NCI-H187 (cell line): ENCODE data around the gene MXRA8.
"Not testable (repeated sequence)": the region's sequence is repeated elsewhere in the genome, so short reads cannot be mapped to it uniquely, and the experiment has no call there.

Experiments
- DNase-seq, 2 experiments: peaks; one replicate each; lab custom pipeline; 2025; lab: John Stamatoyannopoulos, UW

MXRA8 gene, protein sequence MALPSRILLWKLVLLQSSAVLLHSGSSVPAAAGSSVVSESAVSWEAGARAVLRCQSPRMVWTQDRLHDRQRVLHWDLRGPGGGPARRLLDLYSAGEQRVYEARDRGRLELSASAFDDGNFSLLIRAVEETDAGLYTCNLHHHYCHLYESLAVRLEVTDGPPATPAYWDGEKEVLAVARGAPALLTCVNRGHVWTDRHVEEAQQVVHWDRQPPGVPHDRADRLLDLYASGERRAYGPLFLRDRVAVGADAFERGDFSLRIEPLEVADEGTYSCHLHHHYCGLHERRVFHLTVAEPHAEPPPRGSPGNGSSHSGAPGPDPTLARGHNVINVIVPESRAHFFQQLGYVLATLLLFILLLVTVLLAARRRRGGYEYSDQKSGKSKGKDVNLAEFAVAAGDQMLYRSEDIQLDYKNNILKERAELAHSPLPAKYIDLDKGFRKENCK

DNA sequence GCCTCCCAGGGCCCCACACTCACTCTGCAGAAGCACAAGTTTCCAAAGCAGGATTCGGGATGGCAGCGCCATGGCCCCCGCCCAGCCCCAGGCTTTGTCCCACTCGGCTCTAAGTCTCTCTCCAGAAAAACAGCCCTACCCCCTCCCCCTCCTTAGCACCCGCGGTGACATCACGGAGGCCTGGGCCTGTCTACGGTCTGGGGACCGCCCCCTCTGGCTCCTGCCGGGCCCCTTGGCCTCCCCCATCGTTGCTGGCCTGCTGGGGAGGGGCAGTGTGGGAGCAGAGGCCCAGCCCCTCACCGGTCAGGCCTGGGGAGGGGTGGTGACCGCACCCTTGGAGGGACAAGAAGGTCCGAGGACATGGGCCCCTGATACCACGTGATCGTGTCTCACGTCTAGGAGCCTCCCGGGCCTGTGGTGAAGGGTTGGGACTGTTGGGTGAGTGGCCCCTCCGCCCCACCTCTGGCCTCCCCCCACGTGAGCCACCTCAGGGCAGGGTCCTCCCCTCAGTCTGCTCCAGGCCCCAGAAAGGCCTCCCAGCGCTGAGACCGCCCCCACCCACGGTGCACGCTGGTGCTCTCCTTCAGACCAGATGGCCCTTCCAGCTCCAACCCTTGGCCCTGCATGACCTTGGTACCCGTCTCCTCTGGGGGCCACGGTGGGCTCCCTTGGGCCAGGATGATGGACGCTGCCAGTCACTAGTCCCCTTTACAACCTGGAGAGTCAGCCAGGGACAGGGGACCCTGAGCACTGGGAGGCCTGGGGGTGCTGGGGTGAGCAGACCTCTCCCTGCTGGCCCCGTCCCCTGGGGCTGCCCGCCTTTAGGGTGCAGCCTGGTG lies at the start of gene MXRA8:
TSS of gene MXRA8 (minus strand) at position 123 of the 839 bp plus-strand sequence. CDS start at position 72, 51 bp downstream.
- no peak for DNase-seq

DNA sequence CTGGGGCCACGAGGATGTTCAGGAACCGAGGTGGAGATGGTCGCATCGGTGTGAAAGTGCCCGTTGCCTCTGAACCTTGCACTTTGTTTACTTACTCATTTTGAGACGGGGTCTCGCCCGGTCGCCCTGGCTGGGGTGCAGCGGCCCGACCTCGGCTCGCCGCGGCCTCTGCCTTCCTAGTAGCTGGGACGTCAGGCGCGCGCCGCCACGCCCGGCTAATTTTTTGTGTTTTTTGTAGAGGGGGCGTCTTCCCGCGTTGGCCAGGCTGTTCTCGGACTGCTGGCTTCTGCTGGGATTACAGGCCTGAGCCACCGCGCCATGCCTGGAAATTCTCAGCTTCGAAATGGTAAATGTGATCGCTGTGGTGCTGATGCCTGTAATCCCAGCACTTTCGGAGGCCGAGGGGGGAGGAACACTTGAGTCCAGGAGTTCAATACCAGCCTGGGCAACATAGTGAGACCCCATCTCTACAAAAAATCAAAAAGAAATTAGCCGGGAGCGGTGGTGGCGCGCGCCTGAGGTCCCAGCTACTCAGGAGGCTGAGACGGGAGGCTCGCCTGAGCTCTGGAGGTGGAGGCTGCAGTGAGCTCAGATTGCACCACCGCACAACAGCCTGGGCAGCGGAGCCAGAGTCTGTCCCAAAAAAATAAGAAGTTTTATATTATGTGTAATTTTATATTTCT lies 49.4 kb upstream of the MXRA8 start:
- no peak for DNase-seq

DNA sequence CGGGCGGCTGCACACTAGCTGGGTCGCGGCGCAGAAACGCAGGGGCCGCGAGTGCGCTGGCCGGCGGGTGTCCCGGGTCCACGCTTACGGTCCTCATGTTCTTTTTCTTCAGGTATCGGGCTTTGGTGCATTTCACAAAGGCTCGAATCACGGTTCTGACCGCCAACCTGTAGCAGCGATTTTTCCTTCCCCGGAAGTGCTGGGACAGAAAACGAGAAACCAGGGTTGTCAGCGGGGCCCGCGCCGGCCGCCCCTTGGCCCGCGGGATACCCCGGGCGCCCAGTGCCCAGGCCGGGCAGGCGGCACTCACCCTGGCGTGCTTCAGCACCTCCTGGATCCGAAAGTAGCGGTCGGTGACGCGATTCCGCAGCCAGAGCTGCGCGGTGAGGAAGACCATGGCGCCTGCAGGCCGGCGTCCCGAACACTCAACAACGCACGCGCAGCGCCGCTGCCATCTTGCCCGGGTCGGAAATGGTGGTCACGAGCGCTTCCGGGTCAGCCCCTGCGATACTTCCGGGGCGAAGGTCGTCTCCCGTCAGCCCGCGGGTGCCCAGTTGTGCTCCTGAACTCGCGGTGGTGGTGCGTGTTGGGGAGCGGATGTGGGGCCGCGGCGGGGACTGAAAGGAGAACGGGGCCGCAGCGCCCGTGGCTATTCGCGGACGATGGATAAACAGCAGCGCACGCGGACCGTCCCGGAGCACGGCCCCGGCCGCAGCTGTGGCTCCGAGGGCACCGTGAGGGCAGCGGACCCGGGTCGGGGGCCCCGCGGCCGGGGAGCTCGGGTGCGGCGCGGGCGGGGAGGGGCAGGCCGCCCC lies 48.7 kb upstream of the MXRA8 start, which contains the start of gene MRPL20:
TSS of gene MRPL20 (minus strand) at position 473 of the 815 bp plus-strand sequence. CDS start at position 397, 76 bp downstream.
- peak; percentile 59 to 92 for DNase-seq

DNA sequence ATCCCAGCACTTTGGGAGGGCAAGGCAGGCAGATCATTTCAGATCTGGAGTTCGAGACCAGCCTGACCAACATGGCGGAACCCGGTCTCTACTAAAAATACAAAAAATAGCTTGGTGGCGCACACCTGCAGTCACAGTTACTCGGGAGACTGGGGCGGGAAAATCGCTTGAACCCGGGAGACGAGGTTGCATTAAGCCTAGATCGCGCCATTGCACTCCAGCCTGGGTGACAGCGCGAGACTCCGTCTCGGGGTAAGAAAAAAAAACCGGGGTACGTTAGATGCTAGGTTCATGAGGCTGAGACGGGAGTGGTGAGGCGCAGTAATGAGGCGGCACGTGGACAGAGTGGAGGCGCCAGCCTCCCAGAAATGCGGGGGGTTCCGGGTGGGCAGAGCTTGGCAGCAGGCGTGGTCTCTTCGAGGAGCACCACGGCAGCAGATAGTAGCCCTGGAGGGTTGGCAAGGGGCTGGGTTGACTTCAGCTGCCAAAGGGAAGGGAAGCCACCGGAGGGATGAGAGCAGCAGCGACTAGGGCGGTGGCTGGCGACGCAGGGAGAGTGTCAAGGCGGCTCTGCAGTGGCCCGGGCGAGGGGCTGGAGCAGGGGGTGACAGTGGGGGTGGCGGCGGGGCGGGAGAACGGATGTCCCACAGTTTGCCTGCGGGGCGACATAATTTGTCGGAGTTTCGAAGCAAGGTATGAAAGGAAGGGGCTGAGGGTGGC lies 47.9 kb upstream of the MXRA8 start:
- no peak for DNase-seq

DNA sequence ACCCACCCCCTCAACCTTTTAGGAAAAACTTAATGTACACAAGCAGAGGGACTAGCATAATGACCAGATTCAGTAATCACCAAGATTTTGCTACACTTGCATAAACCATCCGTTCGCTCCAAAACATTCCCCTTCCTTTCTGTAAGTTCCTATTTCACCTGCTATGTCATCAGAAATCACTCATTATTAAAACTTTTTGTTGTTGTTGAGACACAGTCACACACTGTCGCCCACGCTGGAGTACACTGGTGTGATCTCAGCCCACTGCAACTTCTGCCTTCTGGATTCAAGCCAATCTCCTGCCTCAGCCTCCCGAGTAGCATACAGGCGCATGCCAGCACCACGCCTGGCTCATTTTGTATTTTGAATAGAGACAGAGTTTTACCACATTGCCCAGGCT lies 45.3 kb upstream of the MXRA8 start:
- no peak for DNase-seq

DNA sequence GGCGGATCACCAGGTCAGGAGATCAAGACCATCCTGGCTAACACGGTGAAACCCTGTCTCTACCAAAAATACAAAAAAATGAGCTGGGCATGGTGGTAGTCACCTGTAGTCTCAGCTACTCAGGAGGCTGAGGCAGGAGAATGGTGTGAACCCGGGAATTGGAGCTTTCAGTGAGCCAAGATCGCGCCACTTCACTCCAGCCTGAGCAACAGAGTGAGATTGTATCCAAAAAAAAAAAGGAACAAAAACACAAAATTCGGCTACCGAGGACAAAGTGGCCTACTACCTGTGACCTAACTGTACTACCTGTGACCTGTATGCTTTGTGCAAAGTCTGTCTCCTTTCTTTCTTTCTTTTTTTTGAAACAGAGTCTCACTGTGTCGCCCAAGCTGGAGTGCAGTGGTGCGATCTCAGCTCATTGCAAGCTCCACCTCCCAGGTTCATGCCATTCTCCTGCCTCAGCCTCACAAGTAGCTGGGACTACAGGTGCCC lies 44.6 kb upstream of the MXRA8 start:
- DNase-seq: not testable (repeated sequence)

DNA sequence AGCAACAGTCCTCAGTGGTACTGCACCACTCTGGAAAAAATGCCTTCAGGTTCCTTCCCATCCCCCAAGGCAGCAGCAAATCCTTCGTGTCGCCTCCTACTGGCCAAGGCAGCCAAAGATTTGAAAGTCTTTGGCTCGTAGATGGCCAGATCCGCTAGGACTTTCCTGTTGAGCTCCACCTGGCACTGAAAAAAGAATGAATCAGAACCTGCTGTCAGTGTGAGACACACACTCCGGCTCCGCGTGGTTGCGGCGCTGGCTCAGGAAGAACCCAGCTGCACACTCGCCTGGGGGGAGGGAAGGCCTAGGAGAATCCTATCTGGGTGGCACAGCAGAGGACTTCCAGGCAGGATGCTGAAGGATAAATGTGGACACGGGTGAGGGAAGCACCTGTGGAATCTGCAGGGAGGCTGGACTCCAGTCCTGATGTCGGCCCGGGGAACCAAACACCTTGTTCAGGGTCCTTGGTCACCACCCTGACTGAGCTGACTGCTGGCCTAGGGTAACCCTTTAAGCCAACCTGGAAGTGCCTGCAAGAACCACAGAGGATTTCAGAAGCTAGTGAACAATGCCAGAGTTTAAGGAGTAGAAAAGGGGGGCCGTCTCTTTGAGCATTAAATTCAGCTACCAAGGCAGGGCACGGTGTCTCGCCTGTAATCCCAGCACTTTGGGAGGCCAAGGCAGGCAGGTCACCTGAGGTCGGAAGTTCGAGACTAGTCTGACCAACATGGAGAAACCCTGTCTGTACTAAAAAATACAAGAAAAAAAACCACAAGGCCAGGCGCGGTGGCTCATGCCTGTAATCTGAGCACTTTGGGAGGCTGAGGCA lies 43.9 kb upstream of the MXRA8 start:
- no peak for DNase-seq

DNA sequence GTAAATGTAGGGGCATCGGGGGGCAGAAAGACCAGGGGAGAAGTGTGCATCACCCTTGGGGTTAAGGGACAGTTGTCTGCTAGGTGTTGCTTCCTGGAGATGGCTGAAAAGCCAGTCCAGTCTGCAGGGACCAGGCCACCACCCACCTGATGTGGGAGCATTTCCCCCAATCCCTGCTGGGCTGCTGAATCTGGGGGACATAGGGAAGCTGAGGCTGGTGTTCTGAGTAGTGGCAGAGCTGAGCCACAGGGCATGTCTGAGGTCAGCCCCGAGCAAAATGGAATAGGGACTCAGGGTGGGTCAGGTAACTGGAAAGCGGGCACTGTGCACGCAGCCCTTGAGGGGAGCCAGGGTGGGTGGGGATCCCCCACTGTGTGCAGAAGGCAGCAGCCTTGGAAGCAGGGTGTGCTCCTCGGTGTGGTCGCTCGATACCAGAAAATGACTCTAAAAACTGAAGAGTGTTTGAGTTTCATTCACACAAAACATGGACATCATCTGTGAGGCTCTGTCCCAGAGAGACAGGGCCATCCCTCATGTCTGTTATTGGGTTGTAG lies 43.2 kb upstream of the MXRA8 start:
- no peak for DNase-seq

DNA sequence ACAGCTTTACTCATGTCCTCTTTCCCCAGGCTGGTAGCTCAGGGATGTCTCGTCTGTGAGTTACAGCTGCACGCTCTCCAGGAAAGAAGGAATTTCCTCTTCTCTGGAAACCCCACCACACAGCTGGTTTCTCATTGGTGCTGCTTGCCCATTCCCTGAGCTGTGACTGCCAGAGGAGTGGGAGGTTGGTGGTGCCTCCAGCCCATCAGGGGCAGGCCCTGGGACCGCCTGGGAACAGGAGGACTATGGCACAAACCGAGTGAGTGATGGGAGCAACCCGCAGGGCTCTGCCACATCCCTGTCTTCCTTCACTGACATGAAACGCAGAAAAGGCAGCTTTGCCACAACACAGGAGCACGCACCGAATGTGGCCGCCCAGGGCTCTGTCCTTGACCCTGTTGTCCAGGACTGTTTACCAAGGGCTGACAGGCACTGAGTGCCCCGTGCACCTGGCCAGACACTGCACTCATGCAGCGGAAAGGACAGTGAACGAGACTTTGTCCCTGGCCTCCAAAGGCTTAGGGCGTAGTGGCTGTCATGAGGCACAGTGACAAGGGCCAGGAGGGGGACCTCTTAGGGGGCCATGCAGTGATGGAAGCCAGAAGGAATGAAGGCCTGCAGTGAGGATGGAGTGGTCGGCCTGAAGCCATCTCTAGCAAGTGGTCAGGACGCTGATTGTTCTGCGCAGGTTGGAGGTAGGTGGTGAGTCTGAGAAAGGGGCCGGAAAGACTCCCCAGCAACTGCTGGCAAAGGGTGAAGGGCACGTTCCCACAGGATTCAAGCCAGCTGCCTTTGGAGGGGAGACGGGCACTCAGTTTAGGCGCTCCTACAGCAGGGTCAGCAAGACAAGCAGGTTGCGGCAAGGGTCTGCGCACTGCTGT lies 42.5 kb upstream of the MXRA8 start:
- DNase-seq: no peak

DNA sequence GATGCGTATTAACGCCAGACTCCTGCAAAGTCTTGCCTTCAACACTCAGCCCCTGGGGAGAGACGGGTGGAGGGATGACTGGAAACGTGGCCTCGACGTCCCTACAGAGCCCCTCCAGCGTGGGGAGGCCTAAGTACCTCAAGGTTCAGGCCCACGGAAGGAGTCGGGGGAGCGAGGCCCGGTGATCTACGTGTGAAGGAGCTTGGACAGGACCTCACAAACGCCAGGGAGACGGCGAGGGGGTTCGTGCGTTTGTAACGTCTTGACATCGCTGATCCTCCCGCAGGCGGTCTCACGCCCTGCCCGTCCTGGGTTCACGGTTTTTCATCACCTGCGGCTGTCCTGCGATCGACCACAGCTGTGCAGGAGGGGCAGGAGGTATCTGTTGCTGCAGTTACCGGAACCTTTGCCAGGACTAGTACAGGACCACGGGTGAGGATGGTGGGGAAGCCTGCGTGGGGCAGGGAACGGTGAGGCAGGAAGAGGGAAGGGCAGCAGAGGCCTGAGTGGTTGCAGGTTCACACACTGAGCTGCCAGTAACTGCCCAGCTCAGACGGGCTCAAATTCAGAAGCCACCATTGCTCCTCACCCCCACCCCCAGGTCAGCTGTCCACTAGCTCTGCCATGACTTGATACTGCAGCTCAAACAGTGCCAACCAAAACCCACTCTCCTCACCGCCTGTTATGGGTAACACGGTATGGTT lies 41.7 kb upstream of the MXRA8 start:
- no peak for DNase-seq

DNA sequence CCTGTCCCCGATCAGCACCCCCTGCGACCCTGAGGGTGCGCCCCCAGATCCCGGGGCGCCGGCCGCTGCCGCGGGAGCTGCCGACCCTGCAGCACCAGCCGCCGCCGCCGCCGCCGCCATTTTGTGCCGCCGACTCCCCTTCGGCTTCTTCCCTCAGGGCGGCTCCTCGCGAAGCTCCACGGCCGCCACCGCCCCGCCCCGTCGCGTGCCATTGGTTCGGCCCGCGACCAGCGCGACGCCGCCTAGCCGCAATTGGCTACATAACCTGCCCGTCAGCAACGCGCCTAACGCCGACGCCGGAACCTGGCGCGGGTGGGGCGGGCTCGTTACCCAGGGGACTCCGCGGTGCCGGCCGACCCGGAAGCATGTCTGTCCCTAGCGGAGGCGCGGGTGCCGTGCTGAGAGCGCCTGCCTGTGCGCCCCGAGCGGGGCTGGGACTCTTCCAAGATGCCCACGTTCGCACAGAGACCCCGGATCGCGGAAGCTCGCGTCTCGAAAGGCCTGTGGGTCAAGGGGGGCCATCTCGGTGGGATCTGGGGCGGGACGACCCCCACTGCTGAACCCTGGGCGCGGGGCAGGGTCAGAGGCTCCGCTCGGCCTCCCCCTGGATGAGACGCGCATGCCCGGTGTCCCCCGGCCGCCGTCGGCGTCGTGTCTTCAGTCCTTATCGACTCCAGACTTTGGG lies 41.0 kb upstream of the MXRA8 start, which contains the start of gene CCNL2:
TSS of gene CCNL2 (minus strand) at position 149 of the 685 bp plus-strand sequence. CDS start at position 120, 29 bp downstream.
- DNase-seq: peak; percentile 97 to 99

DNA sequence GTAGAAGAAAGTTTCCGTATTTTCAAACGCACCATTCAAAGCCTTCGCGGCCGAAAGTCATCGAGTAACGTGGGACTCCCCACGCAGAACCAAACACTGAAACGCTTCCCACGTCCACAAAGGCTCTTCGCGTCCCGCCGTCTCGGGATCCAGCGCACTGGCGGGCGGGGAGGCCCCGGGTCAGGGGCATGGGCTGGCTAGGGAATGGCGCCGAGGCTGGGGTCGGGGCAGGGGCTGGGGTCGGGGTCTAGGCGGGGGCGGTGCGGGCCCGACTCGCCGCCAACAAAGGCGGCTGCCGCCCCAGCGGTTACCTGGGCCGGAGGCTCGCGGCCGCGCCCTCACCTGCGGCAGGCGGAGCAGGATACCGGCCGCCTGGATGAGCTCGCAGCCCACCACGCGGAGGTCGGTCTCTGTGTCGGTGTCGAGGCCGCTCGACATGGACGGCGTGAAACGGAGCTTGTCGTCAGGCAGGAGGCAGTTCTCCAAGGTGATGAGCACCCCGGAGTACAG lies 40.4 kb upstream of the MXRA8 start:
- DNase-seq: no peak

DNA sequence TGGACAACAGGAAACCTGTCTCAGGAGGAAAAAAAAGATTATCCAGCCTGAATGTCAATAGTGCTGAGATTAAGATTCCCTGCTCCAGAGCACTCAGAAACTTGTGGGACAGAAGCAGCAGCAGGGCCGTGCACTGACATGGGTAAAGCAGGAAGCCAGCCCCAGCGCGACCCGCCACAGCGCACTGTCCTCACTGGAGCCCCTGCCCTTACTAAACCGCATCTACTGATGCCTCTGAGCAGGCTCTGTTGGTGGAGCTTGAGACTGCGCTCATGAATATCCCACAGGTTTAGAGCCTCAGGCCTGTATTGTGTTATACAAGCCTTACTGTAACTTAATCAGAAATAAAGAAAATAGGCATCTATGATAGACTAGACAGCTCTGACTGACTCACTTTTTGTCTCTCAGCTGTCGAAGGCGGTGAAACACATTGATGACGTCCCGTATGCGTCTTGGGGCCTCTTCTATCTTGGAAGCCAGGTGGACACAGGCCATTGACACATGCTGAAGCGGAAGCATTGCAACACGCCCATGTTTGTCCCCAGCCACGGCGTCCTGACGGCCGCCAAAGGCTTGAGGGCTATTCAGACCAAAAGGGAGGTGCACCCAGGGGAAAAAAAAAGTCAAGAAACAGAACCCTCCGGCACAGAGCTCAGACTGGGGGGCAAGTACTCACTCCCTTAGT lies 39.6 kb upstream of the MXRA8 start:
- DNase-seq: no peak

DNA sequence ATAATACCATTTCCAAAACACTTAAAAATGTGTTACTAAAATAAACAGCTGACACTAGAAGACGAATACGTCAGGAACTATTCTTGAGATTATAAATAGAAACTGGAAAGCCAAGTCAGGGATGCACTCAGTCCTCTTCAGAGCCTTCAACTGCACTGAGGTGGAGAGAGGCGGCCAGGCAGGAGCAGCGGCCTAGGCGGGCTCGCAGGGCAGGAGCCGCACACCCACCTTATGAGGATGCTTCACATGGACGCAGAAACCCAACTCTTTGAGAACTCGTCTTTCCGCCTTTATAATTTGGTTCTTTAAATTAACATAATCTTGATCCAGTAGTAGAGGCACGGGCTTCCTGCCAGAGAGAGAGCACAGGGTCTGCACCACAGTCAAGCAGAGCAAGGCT lies 36.8 kb upstream of the MXRA8 start:
- DNase-seq: no peak

DNA sequence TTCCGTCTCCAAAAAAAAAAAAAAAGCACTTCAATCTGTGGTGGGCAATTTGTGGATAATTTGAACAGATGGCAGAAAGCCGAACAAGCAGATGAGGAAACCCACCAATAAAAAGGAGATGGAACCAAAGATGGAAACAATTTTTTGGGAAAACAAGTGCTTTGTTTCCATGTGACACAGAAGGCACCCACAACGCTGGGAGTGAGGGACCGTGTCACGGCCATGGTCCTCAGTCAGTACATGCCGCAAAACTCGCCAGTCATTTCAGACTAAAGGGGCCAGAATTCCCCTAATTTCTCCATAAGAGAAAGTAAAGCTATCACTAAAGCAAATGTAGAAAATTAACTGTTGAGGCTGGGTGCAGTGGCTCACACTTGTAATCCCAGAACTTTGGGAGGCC lies 35.8 kb upstream of the MXRA8 start:
- DNase-seq: no peak

DNA sequence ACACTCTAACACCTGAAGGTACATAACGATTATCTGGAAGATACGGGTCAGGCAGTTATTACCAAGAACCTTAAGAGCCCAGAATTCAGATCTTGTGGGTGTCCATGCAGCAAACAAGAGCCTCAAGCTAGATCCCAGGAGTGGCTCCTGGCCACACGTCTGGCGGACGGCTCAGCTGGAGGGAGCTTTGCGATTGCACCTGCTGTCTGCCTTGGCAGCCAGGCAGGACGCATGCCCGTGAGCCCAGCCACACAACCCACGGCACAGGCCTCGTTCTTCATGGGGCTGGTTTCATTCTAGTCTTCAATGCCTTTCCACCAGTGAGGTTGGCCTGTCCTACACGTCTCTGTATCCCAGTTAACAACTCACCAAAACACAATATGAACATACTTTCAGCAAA lies 35.1 kb upstream of the MXRA8 start:
- no peak for DNase-seq
